Loucy (cell line): ENCODE measurements around the gene NAALADL2.

Experiments used
- H2AFZ ChIP-seq: fragments of 200-600 bp; sonication (generic); 2 replicates; pipeline ENCODE4 v1.6.0; 2016; ENCODE audit warnings: antibody characterized with exemption, mild to moderate bottlenecking, low read length, moderate library complexity
- H3F3A ChIP-seq: fragments of 200-600 bp; 2 replicates; pipeline ENCODE4 v1.6.0; 2016; ENCODE audit warnings: antibody characterized with exemption, low read depth, mild to moderate bottlenecking
- H3K27me3 ChIP-seq: fragments of 200-600 bp; sonication (generic); 2 replicates; pipeline ENCODE4 v1.6.1; 2014; ENCODE audit warnings: low read length, mild to moderate bottlenecking; ENCODE audit not compliant: insufficient read depth, poor library complexity, severe bottlenecking
- H3K36me3 ChIP-seq: fragments of 200-600 bp; sonication (generic); 2 replicates; pipeline ENCODE4 v1.6.1; 2016; ENCODE audit warnings: low read length; ENCODE audit not compliant: insufficient read depth
- H3K4me1 ChIP-seq: fragments of 200-600 bp; sonication (generic); 2 replicates; pipeline ENCODE4 v1.5.1; 2014; ENCODE audit warnings: low read length, mild to moderate bottlenecking; ENCODE audit not compliant: insufficient read depth, poor library complexity, severe bottlenecking
- H3K4me2 ChIP-seq: fragments of 200-600 bp; sonication (generic); 2 replicates; pipeline ENCODE4 v1.6.0; 2014; ENCODE audit warnings: antibody characterized with exemption, low read length, low read depth, mild to moderate bottlenecking; ENCODE audit not compliant: poor library complexity, severe bottlenecking
- H3K4me3 ChIP-seq: fragments of 200-600 bp; sonication (generic); 2 replicates; pipeline ENCODE4 v1.5.1; 2014; ENCODE audit warnings: low read length, mild to moderate bottlenecking, mixed read lengths; ENCODE audit not compliant: poor library complexity, severe bottlenecking
- H3K79me2 ChIP-seq: fragments of 200-600 bp; sonication (generic); 2 replicates; pipeline ENCODE4 v1.6.1; 2014; ENCODE audit warnings: low read length; ENCODE audit not compliant: insufficient read depth
- H3K9ac ChIP-seq: fragments of 200-600 bp; sonication (generic); 2 replicates; pipeline ENCODE4 v1.6.0; 2014; ENCODE audit warnings: mild to moderate bottlenecking, low read depth, low read length, moderate library complexity; ENCODE audit not compliant: poor library complexity, severe bottlenecking
- H3K9me2 ChIP-seq: fragments of 200-600 bp; sonication (generic); replicated peaks from 2 replicates; pipeline ENCODE4 v1.6.1; 2016; ENCODE audit warnings: low read depth, low read length, mixed read lengths
- H3K9me3 ChIP-seq: fragments of 200-600 bp; sonication (generic); 2 replicates; pipeline ENCODE4 v1.6.1; 2014; ENCODE audit warnings: mild to moderate bottlenecking, antibody characterized with exemption, low read length, low read depth; ENCODE audit not compliant: insufficient read depth
- H4K20me1 ChIP-seq: fragments of 200-600 bp; sonication (generic); 2 replicates; pipeline ENCODE4 v1.6.0; 2014; ENCODE audit warnings: antibody characterized with exemption, low read length, mild to moderate bottlenecking; ENCODE audit not compliant: insufficient read depth, poor library complexity, severe bottlenecking
- CTCF ChIP-seq: fragments of 200-600 bp; sonication (generic); conservative IDR thresholded peaks from 2 replicates; pipeline ENCODE4 v1.5.1; 2014; ENCODE audit warnings: mild to moderate bottlenecking, antibody characterized with exemption, low read length
- EZH2phosphoT487 ChIP-seq: fragments of 200-600 bp; IDR thresholded peaks from 2 replicates; pipeline ENCODE4 v1.6.1; 2018; ENCODE audit warnings: antibody characterized with exemption, mild to moderate bottlenecking, moderate library complexity, borderline replicate concordance

The NAALADL2 gene

DNA sequence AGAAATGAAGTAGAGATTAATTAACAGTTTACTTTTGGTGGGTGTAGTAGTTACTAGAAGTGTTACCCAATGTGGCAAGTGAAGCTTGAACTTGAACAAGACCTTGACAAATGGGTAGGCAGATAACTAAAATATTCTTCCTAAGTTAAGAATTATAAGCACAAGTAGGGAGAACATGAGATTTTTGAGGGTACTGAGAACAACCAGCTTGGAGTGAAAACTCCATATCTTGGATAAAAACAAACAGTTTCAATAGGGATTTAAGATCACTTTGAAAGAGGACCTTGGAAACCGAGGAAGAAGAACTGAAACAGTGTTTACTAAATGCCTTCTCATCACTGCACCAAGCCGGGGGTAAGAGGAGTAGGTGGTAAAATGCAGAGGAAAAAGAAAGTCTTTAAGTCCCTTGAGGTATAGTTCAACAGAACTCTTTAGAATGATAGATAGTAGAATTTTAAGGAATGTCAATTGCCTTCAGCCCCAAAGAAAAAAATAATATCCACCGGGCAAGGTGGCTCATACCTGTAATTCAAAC is 496.7 kb downstream of the NAALADL2 start:
- Histone ChIP-seq H2AFZ (no peak overlapping the region), H3K4me2 (no peak overlapping the region), H3K4me3 (no peak overlapping the region), H4K20me1 (no peaks in the 10 kb centered on the region), H3K27me3 (no peaks in the 10 kb centered on the region), H3K4me1 (no peaks in the 10 kb centered on the region), H3F3A (no peaks in the 10 kb centered on the region), H3K36me3 (no peaks in the 10 kb centered on the region), H3K9me2 (no peaks in the 10 kb centered on the region), H3K9ac (no peak overlapping the region), H3K9me3 (no peaks in the 10 kb centered on the region), H3K79me2 (no peaks in the 10 kb centered on the region)
- TF ChIP-seq CTCF (no peak), EZH2phosphoT487 (no peak)

- no peak overlapping the region for H3K9ac ChIP-seq
- H3K27me3 ChIP-seq = no peaks in the 10 kb centered on the region
- no peaks in the 10 kb centered on the region for H3K4me1 ChIP-seq
- H2AFZ ChIP-seq = no peak overlapping the region
- no peaks in the 10 kb centered on the region for H3K79me2 ChIP-seq
- H3K4me3 ChIP-seq = no peak overlapping the region
- no peak overlapping the region for H3K4me2 ChIP-seq
- H3K9me2 ChIP-seq = no peaks in the 10 kb centered on the region
- TF ChIP-seq EZH2phosphoT487 (no peak), CTCF (no peak)
- H3K36me3 ChIP-seq = no peaks in the 10 kb centered on the region
- H4K20me1 ChIP-seq = no peaks in the 10 kb centered on the region
- no peaks in the 10 kb centered on the region for H3F3A ChIP-seq
- H3K9me3 ChIP-seq = no peaks in the 10 kb centered on the region
These were observed 497.8 kb downstream of the NAALADL2 start for GRCh38 chr3:175356899-175357324.

DNA sequence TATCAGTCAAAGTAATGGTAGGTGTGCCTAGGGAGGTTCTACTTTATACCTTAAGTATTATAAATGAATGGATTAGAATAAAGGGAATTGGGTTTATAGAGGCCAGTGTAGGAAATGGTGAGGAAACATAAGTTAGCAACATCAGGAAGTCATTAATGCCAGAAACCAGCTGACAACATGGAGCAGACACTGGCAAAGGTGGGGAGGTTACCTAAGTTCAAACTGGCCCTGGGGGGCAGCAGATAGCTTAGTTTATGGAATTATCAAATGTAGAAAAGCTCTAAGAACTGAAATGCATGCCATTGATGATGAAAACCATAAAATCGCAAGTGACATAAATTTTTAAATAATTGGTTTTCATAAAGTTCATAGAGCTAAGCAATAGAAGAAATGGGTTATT is 498.6 kb downstream of the NAALADL2 start:
- H3K27me3 ChIP-seq = no peaks in the 10 kb centered on the region
- H3K4me1 ChIP-seq = no peaks in the 10 kb centered on the region
- H3K36me3 ChIP-seq = no peaks in the 10 kb centered on the region
- no peaks in the 10 kb centered on the region for H3K79me2 ChIP-seq
- H4K20me1 ChIP-seq = no peaks in the 10 kb centered on the region
- TF ChIP-seq EZH2phosphoT487 (no peak), CTCF (no peak)
- no peaks in the 10 kb centered on the region for H3F3A ChIP-seq
- no peaks in the 10 kb centered on the region for H3K9me3 ChIP-seq
- no peak overlapping the region for H3K4me2 ChIP-seq
- no peak overlapping the region for H3K9ac ChIP-seq
- no peaks in the 10 kb centered on the region for H3K9me2 ChIP-seq
- no peak overlapping the region for H3K4me3 ChIP-seq
- no peak overlapping the region for H2AFZ ChIP-seq
